ENCODE results near the gene ZFYVE9. TPM values are rescaled to one million over a fixed set of nuclear protein-coding genes. Genes with fewer than 3 reads are reported as not detected.

The ZFYVE9 gene
- total and polyA plus RNA-seq, 2 of the 13 experiments (the other 11 are each of a cell fraction or from before 2014, with no cell fraction given) = 9.2 to 19.8 TPM

DNA sequence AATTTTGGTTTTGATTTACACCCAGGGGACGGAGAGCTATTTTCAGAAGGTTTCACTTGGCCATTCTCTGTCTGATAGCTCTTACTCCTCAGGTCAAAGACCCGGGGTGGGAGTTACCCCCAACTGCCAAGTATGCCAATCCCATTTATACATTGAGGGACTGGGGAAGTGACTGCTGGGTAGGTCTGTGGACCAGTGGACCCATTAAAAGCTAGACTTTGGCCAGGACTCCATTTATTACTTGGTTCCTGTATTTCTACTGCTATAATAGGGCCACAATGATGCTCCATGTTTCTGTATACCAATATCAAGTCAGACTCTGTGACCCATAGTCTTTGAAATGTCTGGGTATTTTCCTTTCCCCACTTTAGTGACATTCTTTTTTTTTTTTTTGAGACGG lies 14.6 kb downstream of the ZFYVE9 start:
- DNase-seq (ENCODE audit: low spot score) (no peak), ATAC-seq (no peak), FAIRE-seq (no peak)
- in situ Hi-C loops (cut with HindIII; ENCODE audit: extremely low pct_ligation_motif_present, low pct_unique_long_range_greater_than_20kb) (no loop called here), intact Hi-C loops (cut with micrococcal nuclease; ENCODE audit: unreplicated experiment) (no loop called here)
- no peaks in the 10 kb centered on the region for H3K9me3 ChIP-seq (ENCODE audit: low read length)
- H3K4me3 ChIP-seq (replicated peaks in 1 of 3; ENCODE audit: insufficient read depth in 1 of 3, low read depth in 2 of 3, low read length in 3 of 3) = no peak overlapping the region
- POLR2A ChIA-PET = no interaction called here
- no peak overlapping the region for H3K27ac ChIP-seq (ENCODE audit: extremely low read length, insufficient read depth, low read length)
- no peak overlapping the region for H2AFZ ChIP-seq (ENCODE audit: low read length)
- no TSS peak for BruUV-seq (replicated peaks)
- H3K36me3 ChIP-seq (replicated peaks in 1 of 2; ENCODE audit: control insufficient read depth in 1 of 2, insufficient read depth in 2 of 2, low read length in 2 of 2) = 0 out of 5 replicates have a peak, but pooled peaks cover 0 to 4% of the 10 kb centered on the region in 2 experiments
- no peaks in the 10 kb centered on the region for H3K27me3 ChIP-seq (ENCODE audit: control insufficient read depth in 1 of 2, insufficient read depth in 2 of 2, low read length in 2 of 2)
- no peak overlapping the region for H3K9ac ChIP-seq (ENCODE audit: insufficient read depth, low read depth, low read length)
- peaks cover 10% of the 10 kb centered on the region for H3K4me1 ChIP-seq (ENCODE audit: insufficient read depth, low read length)
- no peak overlapping the region for H3K4me2 ChIP-seq (ENCODE audit: low read depth, low read length)
- WGBS (ENCODE audit: low lambda C conversion rate) = 69% methylated on average over 3 of the region's 3 CpGs
- CTCF ChIA-PET (ENCODE audit: low intra/inter-chr PET ratio, low total read pairs) = no interaction called here
- no peaks in the 10 kb centered on the region; the same call in 1 of the 2 replicates for H4K20me1 ChIP-seq (ENCODE audit: insufficient read depth, low read length)
- H3K79me2 ChIP-seq (ENCODE audit: insufficient read depth, low read length) = peaks cover 59% of the 10 kb centered on the region
- TF ChIP-seq, protein P1, sequence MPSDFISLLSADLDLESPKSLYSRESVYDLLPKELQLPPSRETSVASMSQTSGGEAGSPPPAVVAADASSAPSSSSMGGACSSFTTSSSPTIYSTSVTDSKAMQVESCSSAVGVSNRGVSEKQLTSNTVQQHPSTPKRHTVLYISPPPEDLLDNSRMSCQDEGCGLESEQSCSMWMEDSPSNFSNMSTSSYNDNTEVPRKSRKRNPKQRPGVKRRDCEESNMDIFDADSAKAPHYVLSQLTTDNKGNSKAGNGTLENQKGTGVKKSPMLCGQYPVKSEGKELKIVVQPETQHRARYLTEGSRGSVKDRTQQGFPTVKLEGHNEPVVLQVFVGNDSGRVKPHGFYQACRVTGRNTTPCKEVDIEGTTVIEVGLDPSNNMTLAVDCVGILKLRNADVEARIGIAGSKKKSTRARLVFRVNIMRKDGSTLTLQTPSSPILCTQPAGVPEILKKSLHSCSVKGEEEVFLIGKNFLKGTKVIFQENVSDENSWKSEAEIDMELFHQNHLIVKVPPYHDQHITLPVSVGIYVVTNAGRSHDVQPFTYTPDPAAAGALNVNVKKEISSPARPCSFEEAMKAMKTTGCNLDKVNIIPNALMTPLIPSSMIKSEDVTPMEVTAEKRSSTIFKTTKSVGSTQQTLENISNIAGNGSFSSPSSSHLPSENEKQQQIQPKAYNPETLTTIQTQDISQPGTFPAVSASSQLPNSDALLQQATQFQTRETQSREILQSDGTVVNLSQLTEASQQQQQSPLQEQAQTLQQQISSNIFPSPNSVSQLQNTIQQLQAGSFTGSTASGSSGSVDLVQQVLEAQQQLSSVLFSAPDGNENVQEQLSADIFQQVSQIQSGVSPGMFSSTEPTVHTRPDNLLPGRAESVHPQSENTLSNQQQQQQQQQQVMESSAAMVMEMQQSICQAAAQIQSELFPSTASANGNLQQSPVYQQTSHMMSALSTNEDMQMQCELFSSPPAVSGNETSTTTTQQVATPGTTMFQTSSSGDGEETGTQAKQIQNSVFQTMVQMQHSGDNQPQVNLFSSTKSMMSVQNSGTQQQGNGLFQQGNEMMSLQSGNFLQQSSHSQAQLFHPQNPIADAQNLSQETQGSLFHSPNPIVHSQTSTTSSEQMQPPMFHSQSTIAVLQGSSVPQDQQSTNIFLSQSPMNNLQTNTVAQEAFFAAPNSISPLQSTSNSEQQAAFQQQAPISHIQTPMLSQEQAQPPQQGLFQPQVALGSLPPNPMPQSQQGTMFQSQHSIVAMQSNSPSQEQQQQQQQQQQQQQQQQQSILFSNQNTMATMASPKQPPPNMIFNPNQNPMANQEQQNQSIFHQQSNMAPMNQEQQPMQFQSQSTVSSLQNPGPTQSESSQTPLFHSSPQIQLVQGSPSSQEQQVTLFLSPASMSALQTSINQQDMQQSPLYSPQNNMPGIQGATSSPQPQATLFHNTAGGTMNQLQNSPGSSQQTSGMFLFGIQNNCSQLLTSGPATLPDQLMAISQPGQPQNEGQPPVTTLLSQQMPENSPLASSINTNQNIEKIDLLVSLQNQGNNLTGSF (CRISPR knock-in tag; IDR thresholded peaks at IDR 0.05) = no peak
- TF ChIP-seq HOXA9 (CRISPR knock-in tag; IDR thresholded peaks at IDR 0.05; ENCODE audit: borderline replicate concordance) (no peak), SMARCC2 (IDR thresholded peaks at IDR 0.05) (no peak), PRMT3 (CRISPR knock-in tag; IDR thresholded peaks at IDR 0.05; ENCODE audit: borderline replicate concordance, low read depth) (no peak), ZNF292 (CRISPR knock-in tag; IDR thresholded peaks at IDR 0.05; ENCODE audit: borderline replicate concordance, low read depth) (no peak), FOXK1 (CRISPR knock-in tag; IDR thresholded peaks at IDR 0.05; ENCODE audit: borderline replicate concordance, low read depth) (no peak), LBX2 (CRISPR knock-in tag; IDR thresholded peaks at IDR 0.05; ENCODE audit: borderline replicate concordance) (no peak), NFKBIZ (CRISPR knock-in tag; IDR thresholded peaks at IDR 0.05) (no peak), ZFYVE20 (CRISPR knock-in tag; IDR thresholded peaks at IDR 0.05; ENCODE audit: borderline replicate concordance, low read depth) (no peak), ZNF691 (CRISPR knock-in tag; IDR thresholded peaks at IDR 0.05; ENCODE audit: borderline replicate concordance, low read depth) (no peak)
- TF ChIP-seq, protein P2, sequence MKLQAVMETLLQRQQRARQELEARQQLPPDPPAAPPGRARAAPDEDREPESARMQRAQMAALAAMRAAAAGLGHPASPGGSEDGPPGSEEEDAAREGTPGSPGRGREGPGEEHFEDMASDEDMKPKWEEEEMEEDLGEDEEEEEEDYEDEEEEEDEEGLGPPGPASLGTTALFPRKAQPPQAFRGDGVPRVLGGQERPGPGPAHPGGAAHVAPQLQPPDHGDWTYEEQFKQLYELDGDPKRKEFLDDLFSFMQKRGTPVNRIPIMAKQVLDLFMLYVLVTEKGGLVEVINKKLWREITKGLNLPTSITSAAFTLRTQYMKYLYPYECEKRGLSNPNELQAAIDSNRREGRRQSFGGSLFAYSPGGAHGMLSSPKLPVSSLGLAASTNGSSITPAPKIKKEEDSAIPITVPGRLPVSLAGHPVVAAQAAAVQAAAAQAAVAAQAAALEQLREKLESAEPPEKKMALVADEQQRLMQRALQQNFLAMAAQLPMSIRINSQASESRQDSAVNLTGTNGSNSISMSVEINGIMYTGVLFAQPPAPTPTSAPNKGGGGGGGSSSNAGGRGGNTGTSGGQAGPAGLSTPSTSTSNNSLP (IDR thresholded peaks at IDR 0.05; ENCODE audit: low read depth, low read length) = no peak
- TF ChIP-seq, protein P3, sequence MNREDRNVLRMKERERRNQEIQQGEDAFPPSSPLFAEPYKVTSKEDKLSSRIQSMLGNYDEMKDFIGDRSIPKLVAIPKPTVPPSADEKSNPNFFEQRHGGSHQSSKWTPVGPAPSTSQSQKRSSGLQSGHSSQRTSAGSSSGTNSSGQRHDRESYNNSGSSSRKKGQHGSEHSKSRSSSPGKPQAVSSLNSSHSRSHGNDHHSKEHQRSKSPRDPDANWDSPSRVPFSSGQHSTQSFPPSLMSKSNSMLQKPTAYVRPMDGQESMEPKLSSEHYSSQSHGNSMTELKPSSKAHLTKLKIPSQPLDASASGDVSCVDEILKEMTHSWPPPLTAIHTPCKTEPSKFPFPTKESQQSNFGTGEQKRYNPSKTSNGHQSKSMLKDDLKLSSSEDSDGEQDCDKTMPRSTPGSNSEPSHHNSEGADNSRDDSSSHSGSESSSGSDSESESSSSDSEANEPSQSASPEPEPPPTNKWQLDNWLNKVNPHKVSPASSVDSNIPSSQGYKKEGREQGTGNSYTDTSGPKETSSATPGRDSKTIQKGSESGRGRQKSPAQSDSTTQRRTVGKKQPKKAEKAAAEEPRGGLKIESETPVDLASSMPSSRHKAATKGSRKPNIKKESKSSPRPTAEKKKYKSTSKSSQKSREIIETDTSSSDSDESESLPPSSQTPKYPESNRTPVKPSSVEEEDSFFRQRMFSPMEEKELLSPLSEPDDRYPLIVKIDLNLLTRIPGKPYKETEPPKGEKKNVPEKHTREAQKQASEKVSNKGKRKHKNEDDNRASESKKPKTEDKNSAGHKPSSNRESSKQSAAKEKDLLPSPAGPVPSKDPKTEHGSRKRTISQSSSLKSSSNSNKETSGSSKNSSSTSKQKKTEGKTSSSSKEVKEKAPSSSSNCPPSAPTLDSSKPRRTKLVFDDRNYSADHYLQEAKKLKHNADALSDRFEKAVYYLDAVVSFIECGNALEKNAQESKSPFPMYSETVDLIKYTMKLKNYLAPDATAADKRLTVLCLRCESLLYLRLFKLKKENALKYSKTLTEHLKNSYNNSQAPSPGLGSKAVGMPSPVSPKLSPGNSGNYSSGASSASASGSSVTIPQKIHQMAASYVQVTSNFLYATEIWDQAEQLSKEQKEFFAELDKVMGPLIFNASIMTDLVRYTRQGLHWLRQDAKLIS (CRISPR knock-in tag; IDR thresholded peaks at IDR 0.05) = no peak

Data from HepG2 (cell line).